ENCODE data around the gene SKP1. TPM values are rescaled to one million over a fixed set of nuclear protein-coding genes. Genes with fewer than 3 reads are reported as not detected.

SKP1 gene
- total RNA-seq, 1 donor from 2014 or later = 358 TPM

DNA sequence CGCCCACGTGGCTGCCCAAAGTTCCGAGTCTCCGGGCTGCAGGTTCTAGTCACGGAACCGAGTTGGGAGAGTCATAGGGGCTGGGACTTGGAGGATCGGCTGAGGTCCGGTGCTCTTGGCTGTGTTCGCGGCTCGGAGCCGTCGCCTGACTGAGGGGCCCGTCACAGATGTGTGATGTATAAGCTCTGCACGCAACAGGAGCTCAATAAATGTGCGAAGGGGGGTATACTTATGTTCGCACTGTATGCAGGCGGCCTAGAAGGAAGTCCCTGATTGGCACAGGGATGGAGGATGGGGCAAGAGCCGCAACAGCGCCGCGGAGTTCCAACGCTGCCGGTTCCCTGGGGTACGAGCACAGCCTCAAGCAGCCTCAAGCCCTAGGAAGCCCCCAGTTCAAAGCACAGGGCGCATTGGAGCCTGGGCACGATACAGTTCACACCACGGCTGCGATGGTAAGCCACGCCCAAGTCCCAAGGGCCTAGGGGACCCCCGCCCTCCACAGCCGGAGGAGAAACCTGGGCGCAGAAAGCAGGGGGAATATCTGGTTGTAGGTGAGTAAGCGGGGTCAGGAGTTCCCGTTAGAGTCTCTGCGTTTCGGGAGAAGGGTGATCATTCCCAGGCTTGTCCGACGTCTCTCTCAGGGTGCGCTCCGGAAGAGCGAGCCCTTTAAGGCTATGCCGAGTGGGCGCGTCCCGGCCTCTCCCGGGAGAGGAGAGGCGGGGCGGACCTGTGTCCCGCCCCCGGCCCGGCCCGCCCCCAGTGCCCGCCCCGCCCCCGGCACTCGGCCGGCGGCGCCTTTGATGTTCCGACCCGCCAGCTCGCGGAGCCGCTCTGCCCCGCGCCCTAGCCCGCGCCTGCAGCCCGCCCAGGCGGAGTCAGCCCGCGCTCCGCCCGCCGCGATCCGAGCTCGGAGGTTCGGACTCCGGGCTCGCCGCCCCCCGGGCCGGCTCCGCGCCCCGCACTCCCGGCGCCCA, 62.6 kb downstream of the SKP1 start, which contains the start of gene TCF7:
Gene TCF7, plus strand, starts transcription at position 780 of the 974 bp plus-strand sequence. CDS start 226 bp downstream, outside the sequence.
- Mint-ChIP-seq H3K36me3 (ENCODE audit: insufficient read depth) (peaks cover 1% of the 10 kb centered on the region), H3K27me3 (peaks cover 33% of the 10 kb centered on the region), H3K4me1 (ENCODE audit: low read depth) (peaks cover 12% of the 10 kb centered on the region), H3K27ac (peak within 1 kb of the TSS; percentile 87), H3K9me3 (ENCODE audit: low read depth) (no peaks in the 10 kb centered on the region), H3K4me3 (ENCODE audit: low read depth) (peak within 1 kb of the TSS; percentile 81)
- no peak for TF ChIP-seq CTCF (IDR thresholded peaks at IDR 0.05; ENCODE audit: unreplicated experiment)
- DNase-seq (ENCODE audit: low spot score, unreplicated experiment) = peak; percentile 69

DNA sequence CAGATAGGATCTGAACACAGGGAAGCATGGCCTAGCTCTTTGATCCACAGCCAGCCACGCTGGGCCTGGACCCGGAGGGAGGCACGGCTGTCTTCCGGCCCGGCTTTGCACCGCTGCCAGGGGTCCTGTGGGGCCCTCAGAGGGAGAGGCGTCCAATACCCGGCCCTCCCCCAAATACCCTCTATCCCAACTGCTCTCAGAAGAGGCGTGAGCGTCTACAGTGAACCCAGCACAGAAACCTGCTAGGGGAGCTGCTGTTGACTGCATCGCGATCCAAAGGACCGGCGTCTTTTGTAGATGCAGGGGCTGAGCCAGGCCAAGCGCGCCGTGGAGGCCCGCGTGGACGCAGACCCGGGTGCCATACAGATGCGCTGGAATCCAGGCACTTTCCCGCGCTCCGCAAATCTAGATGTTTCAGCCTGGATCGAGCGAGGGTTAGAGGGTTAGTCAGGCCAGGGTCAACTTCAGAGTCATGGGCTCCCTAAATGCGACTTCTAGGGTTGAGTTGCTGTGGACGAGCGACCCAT, 63.3 kb downstream of the SKP1 start:
- no peak for TF ChIP-seq CTCF (IDR thresholded peaks at IDR 0.05; ENCODE audit: unreplicated experiment)

GRCh38 chr5:134112726-134113362, 63.9 kb downstream of the SKP1 start:
- no peak for DNase-seq (ENCODE audit: low spot score, unreplicated experiment)
- peaks cover 1% of the 10 kb centered on the region for H3K36me3 Mint-ChIP-seq (ENCODE audit: insufficient read depth)
- no peak overlapping the region for H3K27ac Mint-ChIP-seq
- no peak overlapping the region for H3K4me3 Mint-ChIP-seq (ENCODE audit: low read depth)
- no peak for TF ChIP-seq CTCF (IDR thresholded peaks at IDR 0.05; ENCODE audit: unreplicated experiment)
- H3K4me1 Mint-ChIP-seq (ENCODE audit: low read depth) = peaks cover 12% of the 10 kb centered on the region
- peaks cover 33% of the 10 kb centered on the region for H3K27me3 Mint-ChIP-seq
- H3K9me3 Mint-ChIP-seq (ENCODE audit: low read depth) = no peaks in the 10 kb centered on the region

More for the DNA sequence above, 63.3 kb downstream of the SKP1 start:
- Mint-ChIP-seq H3K27ac (peak overlapping the region; percentile 78), H3K27me3 (peaks cover 33% of the 10 kb centered on the region), H3K36me3 (ENCODE audit: insufficient read depth) (peaks cover 1% of the 10 kb centered on the region), H3K9me3 (ENCODE audit: low read depth) (no peaks in the 10 kb centered on the region), H3K4me3 (ENCODE audit: low read depth) (peak overlapping the region; percentile 81), H3K4me1 (ENCODE audit: low read depth) (peaks cover 12% of the 10 kb centered on the region)
- DNase-seq (ENCODE audit: low spot score, unreplicated experiment) = no peak

DNA sequence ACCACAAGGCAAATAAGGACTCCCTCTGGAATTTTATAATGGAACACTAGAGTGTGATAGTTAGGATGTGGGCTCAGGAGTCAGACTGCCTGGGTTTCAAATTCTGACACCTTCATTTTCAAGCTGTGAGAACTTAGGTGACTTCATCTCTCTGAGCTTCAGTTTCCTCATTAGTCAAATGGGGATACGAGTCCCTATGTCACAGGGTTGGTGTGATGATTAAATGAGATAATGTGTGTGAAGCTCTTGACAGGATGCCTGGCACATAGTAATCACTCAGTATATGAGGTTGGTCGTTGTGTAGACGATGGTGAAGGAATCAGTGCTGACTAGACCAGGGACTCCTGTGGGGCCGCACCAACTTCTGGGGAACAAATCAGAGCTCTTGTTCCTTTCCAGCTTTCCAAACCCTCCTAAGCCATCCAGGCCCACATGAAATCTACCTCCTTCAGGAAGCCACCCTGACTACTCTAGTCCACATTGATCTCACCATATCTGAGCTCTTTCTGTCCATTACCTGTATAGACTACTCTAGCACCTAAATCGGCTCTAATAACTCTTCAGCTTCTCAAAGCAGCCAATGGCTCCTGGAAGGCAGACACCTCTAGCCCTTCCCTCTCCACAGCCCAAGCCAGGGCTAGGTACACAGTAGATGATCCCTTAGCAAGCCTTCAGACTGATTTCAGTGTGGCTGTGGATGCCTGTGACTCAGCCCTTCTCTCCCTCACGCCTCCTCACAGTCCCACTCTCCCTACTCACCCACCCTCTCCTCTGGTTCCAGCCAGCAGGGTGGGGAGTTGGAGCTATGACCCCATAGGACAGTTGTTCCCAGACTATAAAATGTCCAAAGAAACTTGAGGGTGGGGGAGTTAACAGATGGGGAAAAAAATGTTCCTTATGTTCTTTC, 64.8 kb downstream of the SKP1 start:
- peaks cover 12% of the 10 kb centered on the region for H3K4me1 Mint-ChIP-seq (ENCODE audit: low read depth)
- no peaks in the 10 kb centered on the region for H3K9me3 Mint-ChIP-seq (ENCODE audit: low read depth)
- H3K36me3 Mint-ChIP-seq (ENCODE audit: insufficient read depth) = peaks cover 1% of the 10 kb centered on the region
- no peak overlapping the region for H3K27ac Mint-ChIP-seq
- no peak overlapping the region for H3K4me3 Mint-ChIP-seq (ENCODE audit: low read depth)
- TF ChIP-seq CTCF (IDR thresholded peaks at IDR 0.05; ENCODE audit: unreplicated experiment) = no peak
- peaks cover 33% of the 10 kb centered on the region for H3K27me3 Mint-ChIP-seq
- DNase-seq (ENCODE audit: low spot score, unreplicated experiment) = no peak

Measured in progenitor cell of endocrine pancreas (in vitro differentiated cells).